HAP-1 (cell line): ENCODE measurements around the gene LRRN3.

ENCODE experiments used
- DNase-seq, 2 experiments: peaks; one replicate each; pipeline ENCODE4 v3.0.0-alpha.2; 2016 to 2020; ENCODE audit warnings: low spot score in 2 of 2
- H3K27me3 ChIP-seq: fragments of 250-450 bp; sonication (Bioruptor Pico); 2 replicates; pipeline ENCODE4 v1.5.1; 2020; ENCODE audit warnings: low read depth, mild to moderate bottlenecking, moderate library complexity
- H3K36me3 ChIP-seq: fragments of 250-450 bp; sonication (Bioruptor Pico); replicated peaks from 2 replicates; pipeline ENCODE4 v1.5.1; 2020; ENCODE audit warnings: mild to moderate bottlenecking
- H3K4me1 ChIP-seq: fragments of 250-450 bp; sonication (Bioruptor Pico); 2 replicates; pipeline ENCODE4 v1.5.1; 2020; ENCODE audit warnings: mild to moderate bottlenecking
- H3K4me3 ChIP-seq: fragments of 250-450 bp; sonication (Bioruptor Pico); 2 replicates; pipeline ENCODE4 v1.5.1; 2020; ENCODE audit warnings: mild to moderate bottlenecking, moderate library complexity
- H3K9me3 ChIP-seq: fragments of 250-450 bp; sonication (Bioruptor Pico); 2 replicates; pipeline ENCODE4 v1.5.1; 2020; ENCODE audit warnings: mild to moderate bottlenecking, moderate library complexity
- in situ Hi-C: fragments of 300-500 bp; cut with MboI; formaldehyde crosslinking; loops from 3 replicates; pipeline ENCODE4 v1.14.3; 2020; ENCODE audit warnings: low sequenced_read_pairs, inconsistent platforms, mixed read lengths

The LRRN3 gene

GRCh38 chr7:111103136-111103535 is 12.2 kb downstream of the LRRN3 start:
- peaks cover 4% of the 10 kb centered on the region for H3K4me1 ChIP-seq
- no peaks in the 10 kb centered on the region for H3K27me3 ChIP-seq
- DNase-seq, result no peak
- in situ Hi-C loops, result no loop called here
- H3K36me3 ChIP-seq, result no peaks in the 10 kb centered on the region
- no peaks in the 10 kb centered on the region for H3K9me3 ChIP-seq
- H3K4me3 ChIP-seq, result no peak overlapping the region

GRCh38 chr7:111103678-111104274 is 12.8 kb downstream of the LRRN3 start:
- Histone ChIP-seq H3K9me3 (no peaks in the 10 kb centered on the region), H3K4me3 (no peak overlapping the region), H3K36me3 (no peaks in the 10 kb centered on the region), H3K4me1 (no peaks in the 10 kb centered on the region), H3K27me3 (no peaks in the 10 kb centered on the region)
- in situ Hi-C loops, result no loop called here
- no peak for DNase-seq

- in situ Hi-C loops, result no loop called here
Measured at GRCh38 chr7:111104710-111105109, 13.8 kb downstream of the LRRN3 start.

GRCh38 chr7:111105269-111105668 is 14.3 kb downstream of the LRRN3 start:
- H3K36me3 ChIP-seq, result no peaks in the 10 kb centered on the region
- no peak overlapping the region for H3K4me3 ChIP-seq
- H3K4me1 ChIP-seq, result no peaks in the 10 kb centered on the region
- in situ Hi-C loops, result no loop called here
- H3K27me3 ChIP-seq, result no peaks in the 10 kb centered on the region
- no peaks in the 10 kb centered on the region for H3K9me3 ChIP-seq
- no peak for DNase-seq

More at GRCh38 chr7:111104710-111105109, 13.8 kb downstream of the LRRN3 start:
- no peaks in the 10 kb centered on the region for H3K4me1 ChIP-seq
- H3K9me3 ChIP-seq, result no peaks in the 10 kb centered on the region
- no peaks in the 10 kb centered on the region for H3K27me3 ChIP-seq
- DNase-seq, result no peak
- no peaks in the 10 kb centered on the region for H3K36me3 ChIP-seq
- H3K4me3 ChIP-seq, result no peak overlapping the region

GRCh38 chr7:111107579-111107978 is 16.7 kb downstream of the LRRN3 start:
- DNase-seq, result no peak

GRCh38 chr7:111108000-111108399 is 17.1 kb downstream of the LRRN3 start:
- in situ Hi-C loops, result no loop called here
- no peaks in the 10 kb centered on the region for H3K27me3 ChIP-seq
- H3K4me1 ChIP-seq, result no peaks in the 10 kb centered on the region
- no peaks in the 10 kb centered on the region for H3K9me3 ChIP-seq
- H3K36me3 ChIP-seq, result no peaks in the 10 kb centered on the region
- DNase-seq, result no peak
- no peak overlapping the region for H3K4me3 ChIP-seq

More at GRCh38 chr7:111107579-111107978, 16.7 kb downstream of the LRRN3 start:
- Histone ChIP-seq H3K4me1 (no peaks in the 10 kb centered on the region), H3K36me3 (no peaks in the 10 kb centered on the region), H3K4me3 (no peak overlapping the region), H3K9me3 (no peaks in the 10 kb centered on the region), H3K27me3 (no peaks in the 10 kb centered on the region)
- in situ Hi-C loops, result no loop called here

- peaks cover under 1% of the 10 kb centered on the region; the same call in 1 of the 2 replicates for H3K4me1 ChIP-seq
- no peaks in the 10 kb centered on the region for H3K9me3 ChIP-seq
- in situ Hi-C loops, result no loop called here
- no peaks in the 10 kb centered on the region for H3K27me3 ChIP-seq
- H3K36me3 ChIP-seq, result no peaks in the 10 kb centered on the region
- DNase-seq, result no peak
- H3K4me3 ChIP-seq, result no peak overlapping the region
Measured at GRCh38 chr7:111108496-111108895, 17.6 kb downstream of the LRRN3 start.

- in situ Hi-C loops, result no loop called here
- H3K36me3 ChIP-seq, result no peaks in the 10 kb centered on the region
- peaks cover 6% of the 10 kb centered on the region for H3K4me1 ChIP-seq
- H3K27me3 ChIP-seq, result no peaks in the 10 kb centered on the region
- no peak overlapping the region for H3K4me3 ChIP-seq
- DNase-seq, result no peak
- no peaks in the 10 kb centered on the region for H3K9me3 ChIP-seq
Measured at GRCh38 chr7:111112439-111112838, 21.5 kb downstream of the LRRN3 start.

GRCh38 chr7:111113263-111114017 is 22.5 kb downstream of the LRRN3 start:
- H3K9me3 ChIP-seq, result no peaks in the 10 kb centered on the region
- in situ Hi-C loops, result no loop called here
- DNase-seq, result no peak
- H3K27me3 ChIP-seq, result no peaks in the 10 kb centered on the region
- peaks cover 6% of the 10 kb centered on the region for H3K4me1 ChIP-seq
- no peaks in the 10 kb centered on the region for H3K36me3 ChIP-seq
- no peak overlapping the region for H3K4me3 ChIP-seq

GRCh38 chr7:111115966-111116365 is 25.0 kb downstream of the LRRN3 start:
- no peaks in the 10 kb centered on the region for H3K36me3 ChIP-seq
- DNase-seq, result no peak
- no peaks in the 10 kb centered on the region for H3K27me3 ChIP-seq
- H3K4me1 ChIP-seq, result peaks cover 6% of the 10 kb centered on the region
- in situ Hi-C loops, result no loop called here
- H3K4me3 ChIP-seq, result no peak overlapping the region
- no peaks in the 10 kb centered on the region for H3K9me3 ChIP-seq

- Histone ChIP-seq H3K4me1 (no peaks in the 10 kb centered on the region), H3K27me3 (no peaks in the 10 kb centered on the region), H3K9me3 (no peaks in the 10 kb centered on the region), H3K4me3 (no peak overlapping the region), H3K36me3 (no peaks in the 10 kb centered on the region)
- in situ Hi-C loops, result no loop called here
- DNase-seq, result no peak
Measured at GRCh38 chr7:111126987-111127386, 36.1 kb downstream of the LRRN3 start.

- no peak overlapping the region for H3K4me3 ChIP-seq
- in situ Hi-C loops, result no loop called here
- H3K4me1 ChIP-seq, result peaks cover 14% of the 10 kb centered on the region
- no peaks in the 10 kb centered on the region for H3K9me3 ChIP-seq
- no peaks in the 10 kb centered on the region for H3K36me3 ChIP-seq
- no peaks in the 10 kb centered on the region for H3K27me3 ChIP-seq
- no peak for DNase-seq
Measured at GRCh38 chr7:111129435-111129834, 38.5 kb downstream of the LRRN3 start.

- Histone ChIP-seq H3K36me3 (no peaks in the 10 kb centered on the region), H3K4me1 (peaks cover 22% of the 10 kb centered on the region), H3K4me3 (no peak overlapping the region), H3K27me3 (no peaks in the 10 kb centered on the region), H3K9me3 (no peaks in the 10 kb centered on the region)
- peak in 1 of 2 experiments; percentile 34 for DNase-seq
- in situ Hi-C loops, result no loop called here
Measured at GRCh38 chr7:111132833-111133232, 41.9 kb downstream of the LRRN3 start.

GRCh38 chr7:111137296-111138192 is 46.6 kb downstream of the LRRN3 start:
- peaks cover 32% of the 10 kb centered on the region for H3K4me1 ChIP-seq
- in situ Hi-C loops, result no loop called here
- H3K27me3 ChIP-seq, result no peaks in the 10 kb centered on the region
- no peak overlapping the region for H3K4me3 ChIP-seq
- peak in 1 of 2 experiments; percentile 80 for DNase-seq
- no peaks in the 10 kb centered on the region for H3K36me3 ChIP-seq
- H3K9me3 ChIP-seq, result no peaks in the 10 kb centered on the region
